NCI-H128 (cell line): ENCODE results near the gene RBM11.

ENCODE experiments used
- DNase-seq: peaks from one replicate; lab custom pipeline; 2025; ENCODE audit not compliant: unreplicated experiment; lab: John Stamatoyannopoulos, UW

The RBM11 gene

GRCh38 chr21:14270631-14271030 is 54.7 kb downstream of the RBM11 start:
- no peak for DNase-seq

GRCh38 chr21:14271053-14271452 is 55.1 kb downstream of the RBM11 start:
- DNase-seq, result no peak

GRCh38 chr21:14271641-14272040 is 55.7 kb downstream of the RBM11 start:
- no peak for DNase-seq

GRCh38 chr21:14273736-14274538 is 58.0 kb downstream of the RBM11 start:
- DNase-seq, result no peak

GRCh38 chr21:14275702-14276205 is 59.8 kb downstream of the RBM11 start:
- DNase-seq, result no peak
